ENCODE results near the gene NECTIN1.

The NECTIN1 gene

GRCh38 chr11:119635776-119636175 lies 93.2 kb downstream of the NECTIN1 start:
- no peak for DNase-seq

GRCh38 chr11:119635041-119635740 lies 93.8 kb downstream of the NECTIN1 start:
- no peak for DNase-seq

GRCh38 chr11:119634301-119634700 lies 94.7 kb downstream of the NECTIN1 start:
- DNase-seq, result no peak

- no peak for DNase-seq
Observed at GRCh38 chr11:119629834-119630624, 99.0 kb downstream of the NECTIN1 start.

GRCh38 chr11:119629085-119629484 lies 99.9 kb downstream of the NECTIN1 start:
- DNase-seq, result no peak

- DNase-seq, result no peak
Observed at GRCh38 chr11:119627286-119627685, 101.7 kb downstream of the NECTIN1 start.

GRCh38 chr11:119626871-119627270 lies 102.1 kb downstream of the NECTIN1 start:
- no peak for DNase-seq

- DNase-seq, result no peak
Observed at GRCh38 chr11:119626197-119626841, 102.7 kb downstream of the NECTIN1 start.

- DNase-seq, result no peak
Observed at GRCh38 chr11:119625206-119625978, 103.6 kb downstream of the NECTIN1 start.

- no peak for DNase-seq
Observed at GRCh38 chr11:119624629-119625028, 104.4 kb downstream of the NECTIN1 start.

- DNase-seq, result no peak
Observed at GRCh38 chr11:119624102-119624615, 104.8 kb downstream of the NECTIN1 start.

GRCh38 chr11:119623682-119624081 lies 105.3 kb downstream of the NECTIN1 start:
- DNase-seq, result no peak

- no peak for DNase-seq
Observed at GRCh38 chr11:119622454-119623143, 106.4 kb downstream of the NECTIN1 start.

GRCh38 chr11:119619665-119620064 lies 109.3 kb downstream of the NECTIN1 start:
- no peak for DNase-seq

- no peak for DNase-seq
Observed at GRCh38 chr11:119618208-119618909, 110.6 kb downstream of the NECTIN1 start.

- no peak for DNase-seq
Observed at GRCh38 chr11:119617340-119617713, 111.7 kb downstream of the NECTIN1 start.

- no peak for DNase-seq
Observed at GRCh38 chr11:119616586-119617339, 112.2 kb downstream of the NECTIN1 start.

- no peak for DNase-seq
Observed at GRCh38 chr11:119615882-119616196, 113.2 kb downstream of the NECTIN1 start.

- no peak for DNase-seq
Observed at GRCh38 chr11:119615003-119615881, 113.8 kb downstream of the NECTIN1 start.

All from activated effector memory CD4-positive, alpha-beta T cell treated with anti-CD3 and anti-CD28 coated beads, Interleukin-2, amount 50 U/mL, for 16 hours (primary cell).